Measurements from ENCODE around the gene GAN. TPM values are rescaled to one million over a fixed set of nuclear protein-coding genes. Genes with fewer than 3 reads are reported as not detected.

Gene GAN
- total RNA-seq, 1 experiment from 2014 or later: 25.4 TPM

DNA sequence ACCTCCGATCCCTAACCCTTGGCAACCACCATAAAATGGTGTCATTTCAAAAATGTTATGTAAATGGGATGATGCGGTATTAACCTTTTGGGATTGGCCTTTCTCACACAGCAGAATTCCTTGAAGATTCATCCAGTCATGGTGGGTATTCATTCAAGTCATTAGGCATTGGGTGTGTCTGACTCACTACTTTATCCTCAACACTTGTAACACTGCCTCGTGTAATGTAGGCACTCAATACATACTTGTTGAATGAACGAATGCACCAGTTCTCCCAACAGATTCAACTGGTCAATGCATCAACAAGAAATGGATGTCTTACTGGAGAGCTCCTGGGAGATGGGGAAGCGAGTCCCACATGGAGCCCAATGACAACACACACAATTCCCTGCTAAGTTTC is 21.8 kb upstream of the GAN start:
- TF ChIP-seq, protein P1, sequence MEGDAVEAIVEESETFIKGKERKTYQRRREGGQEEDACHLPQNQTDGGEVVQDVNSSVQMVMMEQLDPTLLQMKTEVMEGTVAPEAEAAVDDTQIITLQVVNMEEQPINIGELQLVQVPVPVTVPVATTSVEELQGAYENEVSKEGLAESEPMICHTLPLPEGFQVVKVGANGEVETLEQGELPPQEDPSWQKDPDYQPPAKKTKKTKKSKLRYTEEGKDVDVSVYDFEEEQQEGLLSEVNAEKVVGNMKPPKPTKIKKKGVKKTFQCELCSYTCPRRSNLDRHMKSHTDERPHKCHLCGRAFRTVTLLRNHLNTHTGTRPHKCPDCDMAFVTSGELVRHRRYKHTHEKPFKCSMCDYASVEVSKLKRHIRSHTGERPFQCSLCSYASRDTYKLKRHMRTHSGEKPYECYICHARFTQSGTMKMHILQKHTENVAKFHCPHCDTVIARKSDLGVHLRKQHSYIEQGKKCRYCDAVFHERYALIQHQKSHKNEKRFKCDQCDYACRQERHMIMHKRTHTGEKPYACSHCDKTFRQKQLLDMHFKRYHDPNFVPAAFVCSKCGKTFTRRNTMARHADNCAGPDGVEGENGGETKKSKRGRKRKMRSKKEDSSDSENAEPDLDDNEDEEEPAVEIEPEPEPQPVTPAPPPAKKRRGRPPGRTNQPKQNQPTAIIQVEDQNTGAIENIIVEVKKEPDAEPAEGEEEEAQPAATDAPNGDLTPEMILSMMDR (IDR thresholded peaks at IDR 0.05): no peak
- TF ChIP-seq, protein P2, sequence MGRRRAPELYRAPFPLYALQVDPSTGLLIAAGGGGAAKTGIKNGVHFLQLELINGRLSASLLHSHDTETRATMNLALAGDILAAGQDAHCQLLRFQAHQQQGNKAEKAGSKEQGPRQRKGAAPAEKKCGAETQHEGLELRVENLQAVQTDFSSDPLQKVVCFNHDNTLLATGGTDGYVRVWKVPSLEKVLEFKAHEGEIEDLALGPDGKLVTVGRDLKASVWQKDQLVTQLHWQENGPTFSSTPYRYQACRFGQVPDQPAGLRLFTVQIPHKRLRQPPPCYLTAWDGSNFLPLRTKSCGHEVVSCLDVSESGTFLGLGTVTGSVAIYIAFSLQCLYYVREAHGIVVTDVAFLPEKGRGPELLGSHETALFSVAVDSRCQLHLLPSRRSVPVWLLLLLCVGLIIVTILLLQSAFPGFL (CRISPR knock-in tag; IDR thresholded peaks at IDR 0.05; ENCODE audit: borderline replicate concordance): no peak
- TF ChIP-seq ZBTB21 (CRISPR knock-in tag; IDR thresholded peaks at IDR 0.05; ENCODE audit: borderline replicate concordance) (no peak), ZNF317 (CRISPR knock-in tag; IDR thresholded peaks at IDR 0.05; ENCODE audit: borderline replicate concordance, low read depth) (no peak), ESRRA (CRISPR knock-in tag; IDR thresholded peaks at IDR 0.05; ENCODE audit: borderline replicate concordance) (no peak), TEAD4 (CRISPR knock-in tag; IDR thresholded peaks at IDR 0.05) (no peak), ELF4 (CRISPR knock-in tag; IDR thresholded peaks at IDR 0.05; ENCODE audit: low read depth) (no peak), RELA (CRISPR knock-in tag; IDR thresholded peaks at IDR 0.05; ENCODE audit: borderline replicate concordance) (no peak)
- TF ChIP-seq, protein P3, sequence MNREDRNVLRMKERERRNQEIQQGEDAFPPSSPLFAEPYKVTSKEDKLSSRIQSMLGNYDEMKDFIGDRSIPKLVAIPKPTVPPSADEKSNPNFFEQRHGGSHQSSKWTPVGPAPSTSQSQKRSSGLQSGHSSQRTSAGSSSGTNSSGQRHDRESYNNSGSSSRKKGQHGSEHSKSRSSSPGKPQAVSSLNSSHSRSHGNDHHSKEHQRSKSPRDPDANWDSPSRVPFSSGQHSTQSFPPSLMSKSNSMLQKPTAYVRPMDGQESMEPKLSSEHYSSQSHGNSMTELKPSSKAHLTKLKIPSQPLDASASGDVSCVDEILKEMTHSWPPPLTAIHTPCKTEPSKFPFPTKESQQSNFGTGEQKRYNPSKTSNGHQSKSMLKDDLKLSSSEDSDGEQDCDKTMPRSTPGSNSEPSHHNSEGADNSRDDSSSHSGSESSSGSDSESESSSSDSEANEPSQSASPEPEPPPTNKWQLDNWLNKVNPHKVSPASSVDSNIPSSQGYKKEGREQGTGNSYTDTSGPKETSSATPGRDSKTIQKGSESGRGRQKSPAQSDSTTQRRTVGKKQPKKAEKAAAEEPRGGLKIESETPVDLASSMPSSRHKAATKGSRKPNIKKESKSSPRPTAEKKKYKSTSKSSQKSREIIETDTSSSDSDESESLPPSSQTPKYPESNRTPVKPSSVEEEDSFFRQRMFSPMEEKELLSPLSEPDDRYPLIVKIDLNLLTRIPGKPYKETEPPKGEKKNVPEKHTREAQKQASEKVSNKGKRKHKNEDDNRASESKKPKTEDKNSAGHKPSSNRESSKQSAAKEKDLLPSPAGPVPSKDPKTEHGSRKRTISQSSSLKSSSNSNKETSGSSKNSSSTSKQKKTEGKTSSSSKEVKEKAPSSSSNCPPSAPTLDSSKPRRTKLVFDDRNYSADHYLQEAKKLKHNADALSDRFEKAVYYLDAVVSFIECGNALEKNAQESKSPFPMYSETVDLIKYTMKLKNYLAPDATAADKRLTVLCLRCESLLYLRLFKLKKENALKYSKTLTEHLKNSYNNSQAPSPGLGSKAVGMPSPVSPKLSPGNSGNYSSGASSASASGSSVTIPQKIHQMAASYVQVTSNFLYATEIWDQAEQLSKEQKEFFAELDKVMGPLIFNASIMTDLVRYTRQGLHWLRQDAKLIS (CRISPR knock-in tag; IDR thresholded peaks at IDR 0.05; ENCODE audit: borderline replicate concordance): no peak
- TF ChIP-seq, protein P4, sequence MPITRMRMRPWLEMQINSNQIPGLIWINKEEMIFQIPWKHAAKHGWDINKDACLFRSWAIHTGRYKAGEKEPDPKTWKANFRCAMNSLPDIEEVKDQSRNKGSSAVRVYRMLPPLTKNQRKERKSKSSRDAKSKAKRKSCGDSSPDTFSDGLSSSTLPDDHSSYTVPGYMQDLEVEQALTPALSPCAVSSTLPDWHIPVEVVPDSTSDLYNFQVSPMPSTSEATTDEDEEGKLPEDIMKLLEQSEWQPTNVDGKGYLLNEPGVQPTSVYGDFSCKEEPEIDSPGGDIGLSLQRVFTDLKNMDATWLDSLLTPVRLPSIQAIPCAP (CRISPR knock-in tag; IDR thresholded peaks at IDR 0.05): no peak
- TF ChIP-seq, protein P5, sequence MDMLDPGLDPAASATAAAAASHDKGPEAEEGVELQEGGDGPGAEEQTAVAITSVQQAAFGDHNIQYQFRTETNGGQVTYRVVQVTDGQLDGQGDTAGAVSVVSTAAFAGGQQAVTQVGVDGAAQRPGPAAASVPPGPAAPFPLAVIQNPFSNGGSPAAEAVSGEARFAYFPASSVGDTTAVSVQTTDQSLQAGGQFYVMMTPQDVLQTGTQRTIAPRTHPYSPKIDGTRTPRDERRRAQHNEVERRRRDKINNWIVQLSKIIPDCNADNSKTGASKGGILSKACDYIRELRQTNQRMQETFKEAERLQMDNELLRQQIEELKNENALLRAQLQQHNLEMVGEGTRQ (CRISPR knock-in tag; IDR thresholded peaks at IDR 0.05): no peak
- TF ChIP-seq, protein P6, sequence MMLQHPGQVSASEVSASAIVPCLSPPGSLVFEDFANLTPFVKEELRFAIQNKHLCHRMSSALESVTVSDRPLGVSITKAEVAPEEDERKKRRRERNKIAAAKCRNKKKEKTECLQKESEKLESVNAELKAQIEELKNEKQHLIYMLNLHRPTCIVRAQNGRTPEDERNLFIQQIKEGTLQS (CRISPR knock-in tag; conservative IDR thresholded peaks at IDR 0.05): no peak
- DNase-seq (ENCODE audit: low spot score) (no peak), ATAC-seq (no peak)
- Mint-ChIP-seq H3K4me3 (no peak overlapping the region), H3K4me1 (no peaks in the 10 kb centered on the region), H3K27me3 (ENCODE audit: low read depth) (no peaks in the 10 kb centered on the region; the same call in 1 of the 2 replicates), H3K36me3 (no peaks in the 10 kb centered on the region), H3K9me3 (no peaks in the 10 kb centered on the region), H3K27ac (no peak overlapping the region)
- CTCF ChIA-PET: no interaction called here
- POLR2A ChIA-PET: no interaction called here

DNA sequence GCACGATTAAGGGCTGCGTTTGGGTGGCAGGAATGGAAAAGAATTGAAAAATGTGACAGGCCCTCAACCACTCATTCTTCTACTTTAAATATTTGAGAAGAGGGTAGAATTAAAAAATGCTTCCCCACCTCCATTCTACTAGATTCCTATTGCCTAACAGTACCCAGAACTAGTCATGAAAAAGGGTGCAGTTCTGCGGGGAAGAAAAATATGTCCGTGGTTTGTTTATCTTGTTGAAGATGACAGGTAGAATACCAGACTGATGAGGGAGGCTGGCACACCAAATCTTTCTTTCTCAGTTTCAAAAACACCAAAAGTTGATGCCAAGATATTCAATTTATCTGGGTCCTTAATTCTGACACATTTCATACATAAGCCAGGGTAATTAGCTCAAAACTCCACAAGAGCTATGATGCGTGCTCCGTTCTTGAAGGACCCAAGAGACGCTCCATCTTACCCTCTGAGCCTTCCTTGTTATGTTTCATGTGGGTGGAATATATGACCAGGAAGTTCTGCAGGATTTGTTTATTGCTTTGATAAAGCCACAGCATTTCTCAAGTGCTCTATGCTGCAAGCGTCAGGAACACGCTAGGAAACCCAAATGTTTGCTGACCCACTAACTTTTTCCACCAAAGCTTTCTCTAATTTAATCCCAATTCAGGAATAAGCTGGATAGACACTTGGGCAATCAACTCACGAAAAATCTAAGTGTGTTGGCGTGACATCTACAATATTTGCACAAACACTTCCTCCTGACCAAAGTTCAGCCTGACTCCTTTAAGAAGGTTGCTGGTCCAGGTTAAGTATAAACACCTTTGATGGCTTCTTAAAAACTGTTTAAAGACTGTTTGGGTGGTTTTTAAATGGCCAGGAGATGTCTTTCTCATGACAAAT is 20.6 kb upstream of the GAN start:
- Mint-ChIP-seq H3K27ac (no peak overlapping the region), H3K36me3 (no peaks in the 10 kb centered on the region), H3K4me3 (no peak overlapping the region), H3K27me3 (ENCODE audit: low read depth) (no peaks in the 10 kb centered on the region; the same call in 1 of the 2 replicates), H3K4me1 (no peaks in the 10 kb centered on the region), H3K9me3 (no peaks in the 10 kb centered on the region)
- ChIA-PET CTCF (no interaction called here), POLR2A (no interaction called here)
- DNase-seq (ENCODE audit: low spot score) (no peak), ATAC-seq (no peak)
- TF ChIP-seq JUN (CRISPR knock-in tag; IDR thresholded peaks at IDR 0.05): no peak
- TF ChIP-seq ELF4 (CRISPR knock-in tag; IDR thresholded peaks at IDR 0.05; ENCODE audit: low read depth): no peak
- TF ChIP-seq, protein P7, sequence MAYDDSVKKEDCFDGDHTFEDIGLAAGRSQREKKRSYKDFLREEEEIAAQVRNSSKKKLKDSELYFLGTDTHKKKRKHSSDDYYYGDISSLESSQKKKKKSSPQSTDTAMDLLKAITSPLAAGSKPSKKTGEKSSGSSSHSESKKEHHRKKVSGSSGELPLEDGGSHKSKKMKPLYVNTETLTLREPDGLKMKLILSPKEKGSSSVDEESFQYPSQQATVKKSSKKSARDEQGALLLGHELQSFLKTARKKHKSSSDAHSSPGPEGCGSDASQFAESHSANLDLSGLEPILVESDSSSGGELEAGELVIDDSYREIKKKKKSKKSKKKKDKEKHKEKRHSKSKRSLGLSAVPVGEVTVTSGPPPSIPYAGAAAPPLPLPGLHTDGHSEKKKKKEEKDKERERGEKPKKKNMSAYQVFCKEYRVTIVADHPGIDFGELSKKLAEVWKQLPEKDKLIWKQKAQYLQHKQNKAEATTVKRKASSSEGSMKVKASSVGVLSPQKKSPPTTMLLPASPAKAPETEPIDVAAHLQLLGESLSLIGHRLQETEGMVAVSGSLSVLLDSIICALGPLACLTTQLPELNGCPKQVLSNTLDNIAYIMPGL (CRISPR knock-in tag; IDR thresholded peaks at IDR 0.05): no peak
- TF ChIP-seq, protein P1 (IDR thresholded peaks at IDR 0.05): no peak
- no peak for TF ChIP-seq ZNF263 (CRISPR knock-in tag; IDR thresholded peaks at IDR 0.05; ENCODE audit: low read depth)
- no peak for TF ChIP-seq SOX15 (CRISPR knock-in tag; IDR thresholded peaks at IDR 0.05)
- TF ChIP-seq, protein P8, sequence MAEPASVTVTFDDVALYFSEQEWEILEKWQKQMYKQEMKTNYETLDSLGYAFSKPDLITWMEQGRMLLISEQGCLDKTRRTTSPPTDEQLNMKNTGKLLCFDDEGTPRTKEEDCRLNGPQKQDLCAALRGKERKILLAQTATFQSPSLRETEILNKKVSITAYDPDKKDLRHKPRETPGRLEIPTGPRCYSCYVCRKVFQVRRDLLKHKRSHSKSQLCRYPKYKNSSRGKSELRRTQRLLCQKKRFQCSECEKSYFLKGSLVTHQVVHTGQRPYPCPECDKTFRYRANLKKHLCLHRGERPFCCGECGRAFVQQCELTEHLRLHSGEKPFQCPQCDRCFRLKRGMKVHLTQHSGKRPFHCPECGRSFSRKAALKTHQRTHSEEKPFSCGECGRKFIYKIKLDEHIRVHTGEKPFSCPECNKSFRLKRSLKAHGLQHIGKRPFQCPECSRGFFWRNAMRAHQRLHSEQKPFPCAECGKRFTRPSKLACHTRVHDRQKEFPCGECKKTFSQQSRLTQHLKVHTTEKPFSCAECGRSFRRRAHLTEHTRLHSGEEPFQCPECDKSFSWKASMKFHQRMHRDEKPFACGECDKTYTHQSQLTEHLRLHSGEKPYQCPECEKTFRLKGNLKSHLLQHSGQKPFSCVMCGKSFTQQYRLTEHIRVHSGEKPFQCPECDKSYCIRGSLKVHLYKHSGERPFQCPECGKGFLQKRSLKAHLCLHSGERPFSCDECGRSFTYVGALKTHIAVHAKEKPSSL (CRISPR knock-in tag; conservative IDR thresholded peaks at IDR 0.05): no peak
